GM12878 (cell line): ENCODE data around the gene CD244. TPM values are rescaled to one million over a fixed set of nuclear protein-coding genes. Genes with fewer than 3 reads are reported as not detected.

ENCODE experiments used
- ATAC-seq: fragments of 200-7000 bp; cut with Tn5 transposase; 3 replicates; pipeline ENCODE4 v1.9.1; 2020; ENCODE audit warnings: mild to moderate bottlenecking, moderate library complexity
- BruUV-seq: library from RNA; stranded (reverse); fragments of 400-500 nt; replicated peaks from 2 replicates; lab custom pipeline; 2021; lab: Mats Ljungman, UMichigan
- CTCF ChIA-PET: fragments of 300-600 bp; sonication (Branson Sonifier 250); formaldehyde crosslinking; extraction: SDS; loops from one replicate; lab custom pipeline; 2021; ENCODE audit warnings: inconsistent platforms; lab: Yijun Ruan, JAX
- POLR2A ChIA-PET: fragments of 350-600 bp; formaldehyde crosslinking; extraction: SDS; loops from one replicate; lab custom pipeline; 2021; ENCODE audit warnings: inconsistent platforms; lab: Charles Lee
- RAD21 ChIA-PET: fragments of 300-600 bp; sonication (Branson Sonifier 250); formaldehyde crosslinking; loops from one replicate; lab custom pipeline; 2023; ENCODE audit warnings: antibody characterized with exemption; ENCODE audit not compliant: unreplicated experiment; lab: Charles Lee
- SMC1A ChIA-PET: fragments of 300-600 bp; sonication (Branson Sonifier 250); formaldehyde crosslinking; loops from one replicate; lab custom pipeline; 2023; ENCODE audit not compliant: unreplicated experiment, uncharacterized antibody; lab: Charles Lee
- DNase-seq: peaks from one replicate; pipeline ENCODE4 v3.0.0-alpha.2; 2011; ENCODE audit warnings: low read depth, low spot score
- FAIRE-seq: peaks from 3 replicates; lab custom pipeline; 2011; peaks lifted over from hg19 to GRCh38; lab: Jason Lieb, UNC
- H2AFZ ChIP-seq: 2 replicates; pipeline ENCODE4 v1.6.0; 2011; ENCODE audit warnings: low read depth, low read length, control low read depth; ENCODE audit not compliant: control insufficient read depth
- H3K27ac ChIP-seq: 2 replicates; pipeline ENCODE4 v1.5.1; 2011; ENCODE audit warnings: control low read depth; ENCODE audit not compliant: control insufficient read depth, insufficient read depth
- H3K27me3 ChIP-seq, 2 experiments: replicated peaks in 1 of 2; 2 replicates each; pipeline versions ENCODE4 v1.6.0 to v1.6.1; 2011; ENCODE audit warnings: low read length in 1 of 2; ENCODE audit not compliant: control insufficient read depth in 2 of 2, insufficient read depth in 2 of 2
- H3K36me3 ChIP-seq, 2 experiments: 2 replicates each; pipeline ENCODE4 v1.5.1; 2011; ENCODE audit warnings: low read length in 1 of 2; ENCODE audit not compliant: control insufficient read depth in 2 of 2, insufficient read depth in 2 of 2
- H3K4me1 ChIP-seq: 2 replicates; pipeline ENCODE4 v1.6.1; 2011; ENCODE audit warnings: mild to moderate bottlenecking, low read length, moderate library complexity, mixed read lengths; ENCODE audit not compliant: control insufficient read depth, insufficient read depth
- H3K4me2 ChIP-seq: 2 replicates; pipeline ENCODE4 v1.6.0; 2011; ENCODE audit warnings: control low read depth; ENCODE audit not compliant: control insufficient read depth, insufficient read depth
- H3K4me3 ChIP-seq: fragments of 200-600 bp; sonication (generic); 2 replicates; pipeline ENCODE4 v1.5.1; 2016
- H3K79me2 ChIP-seq: 2 replicates; pipeline ENCODE4 v1.6.0; 2011; ENCODE audit warnings: low read length; ENCODE audit not compliant: control insufficient read depth, insufficient read depth
- H3K9ac ChIP-seq: 2 replicates; pipeline ENCODE4 v1.8.0; 2011; ENCODE audit warnings: low read length, control low read depth, mixed read lengths; ENCODE audit not compliant: control insufficient read depth, insufficient read depth
- H3K9me3 ChIP-seq: replicated peaks from 3 replicates; pipeline ENCODE4 v1.5.1; 2011; ENCODE audit warnings: mild to moderate bottlenecking, low read length; ENCODE audit not compliant: control insufficient read depth, insufficient read depth
- H4K20me1 ChIP-seq: 2 replicates; pipeline ENCODE4 v1.6.0; 2011; ENCODE audit not compliant: control insufficient read depth, insufficient read depth
- EGR1 ChIP-seq, 2 experiments: IDR thresholded peaks; 1 replicate in 1 of 2; 2 replicates in 1 of 2; pipeline ENCODE4 v1.6.1; 2011 to 2012; ENCODE audit warnings: low read depth in 2 of 2, low read length in 2 of 2, borderline replicate concordance in 1 of 2, mild to moderate bottlenecking in 1 of 2, moderate library complexity in 1 of 2
- GABPA ChIP-seq: IDR thresholded peaks from 2 replicates; pipeline ENCODE4 v1.6.1; 2014; ENCODE audit warnings: antibody characterized with exemption, low read depth, mild to moderate bottlenecking, inconsistent platforms
- GATAD2B ChIP-seq: fragments of 450-650 bp; conservative IDR thresholded peaks from 2 replicates; pipeline ENCODE4 v1.6.1; 2017; ENCODE audit warnings: low read depth, mild to moderate bottlenecking, moderate library complexity
- MTA2 ChIP-seq: fragments of 450-650 bp; IDR thresholded peaks from 2 replicates; pipeline ENCODE4 v1.6.1; 2016; ENCODE audit warnings: low read depth, mild to moderate bottlenecking, moderate library complexity
- MYB ChIP-seq: fragments of 150-350 bp; IDR thresholded peaks from 2 replicates; pipeline ENCODE4 v1.6.1; 2014; ENCODE audit warnings: mild to moderate bottlenecking, low read depth, low read length, borderline replicate concordance
- POLR2AphosphoS5 ChIP-seq: IDR thresholded peaks from 2 replicates; pipeline ENCODE4 v1.6.1; 2011; ENCODE audit warnings: mild to moderate bottlenecking, low read length, inconsistent platforms
- TBL1XR1 ChIP-seq: IDR thresholded peaks from 2 replicates; pipeline ENCODE4 v1.6.1; 2012; ENCODE audit warnings: low read depth, low read length, improper control_type of control experiment
- ZBED1 ChIP-seq: IDR thresholded peaks from 2 replicates; pipeline ENCODE4 v1.6.1; 2016; ENCODE audit warnings: borderline replicate concordance
- ZNF217 ChIP-seq: fragments of 450-650 bp; IDR thresholded peaks from 2 replicates; pipeline ENCODE4 v1.6.1; 2017; ENCODE audit warnings: antibody characterized with exemption, mild to moderate bottlenecking
- WGBS: methylation state at CpG from one replicate; pipeline ENCODE4 v1.1.6; 2016; ENCODE audit warnings: low lambda C conversion rate; ENCODE audit not compliant: insufficient replicate concordance, insufficient coverage; ENCODE audit errors: missing lambda C conversion rate; 5-methylcytosine and 5-hydroxymethylcytosine counted together
- in situ Hi-C: fragments of 300-500 bp; cut with MboI; formaldehyde crosslinking; loops from 9 replicates; pipeline ENCODE4 v1.14.3; 2018; ENCODE audit warnings: mixed read lengths
- intact Hi-C: fragments of 100-400 bp; cut with micrococcal nuclease; formaldehyde crosslinking; loops from one replicate; pipeline ENCODE4 v1.14.2; 2022; ENCODE audit not compliant: unreplicated experiment
- polyA plus RNA-seq, 11 experiments: library from polyadenylated mRNA; depleted of rRNA in 4 of 11; unstranded in 6 of 11; stranded (reverse) in 5 of 11; fragments of >200 nt; fragmentation: Nextera tagmentation in 4 of 11; fragmentation: Illumina TruSeq in 1 of 11; extraction: Ambion mirVana in 4 of 11; extraction: Trizol in 1 of 11; gene quantifications; 1 replicate in 1 of 11; 2 replicates in 10 of 11; pipeline versions ENCODE4 v1.2.1 to v1.2.3, GENCODE V29; 2011 to 2016; ENCODE audit warnings: inconsistent platforms in 2 of 11, missing spikeins in 2 of 11, low read depth in 1 of 11
- total RNA-seq, 4 experiments: library from RNA; depleted of rRNA in 3 of 4; stranded (reverse); fragments of >200 nt in 3 of 4; fragmentation: Illumina TruSeq in 1 of 4; extraction: Trizol in 1 of 4; gene quantifications; 2 replicates each; pipeline versions ENCODE4 v1.2.1 to v1.2.3, GENCODE V29; 2013 to 2021

Gene CD244
- total and polyA plus RNA-seq, 10 of the 15 experiments (the other 5 are each of a cell fraction or from before 2014, with no cell fraction given): 0.24 to 13.6 (median 0.73) TPM

DNA sequence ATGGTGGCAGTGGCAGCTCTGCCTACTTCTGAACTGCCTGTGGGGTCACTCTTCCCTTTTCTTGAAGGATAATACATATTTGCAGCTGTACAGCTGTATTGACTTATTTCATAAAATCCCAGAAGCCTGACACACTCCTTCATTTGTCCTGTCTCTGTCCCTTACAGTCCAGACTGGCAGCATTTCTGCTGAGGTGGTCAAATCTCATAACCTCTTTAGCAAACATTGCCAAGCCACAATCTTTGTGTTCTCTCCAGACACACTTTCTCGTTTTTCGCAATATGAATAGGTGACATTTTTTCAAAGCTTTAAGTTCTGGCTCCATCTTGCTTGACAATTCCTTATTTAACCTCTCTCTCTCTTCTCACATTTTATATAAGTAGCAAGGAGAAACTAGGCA, 51.5 kb downstream of the CD244 start:
- in situ Hi-C loops (no loop called here), intact Hi-C loops (no loop called here)
- Histone ChIP-seq H4K20me1 (no peaks in the 10 kb centered on the region), H3K9me3 (peaks cover 6% of the 10 kb centered on the region), H2AFZ (no peak overlapping the region), H3K9ac (no peak overlapping the region), H3K79me2 (no peaks in the 10 kb centered on the region), H3K4me1 (no peaks in the 10 kb centered on the region), H3K36me3 (no peaks in the 10 kb centered on the region; a peak in 1 of 4 replicates), H3K4me2 (no peak overlapping the region), H3K27me3 (no peaks in the 10 kb centered on the region), H3K27ac (no peak overlapping the region), H3K4me3 (no peak overlapping the region)
- ChIA-PET RAD21 (interaction anchor here (1.4 kb wide), 1 partner anchor 21 kb away, joined by 4 read pairs; no protein-coding TSS in a partner anchor), CTCF (interaction anchor here (1.1 to 1.9 kb wide), 8 partner anchors 9 to 143 kb away, joined by 3 to 8 read pairs (median 4); no protein-coding TSS in a partner anchor), POLR2A (interaction anchor here (0.6 to 1.1 kb wide), 2 partner anchors 12 to 219 kb away, joined by 3 to 8 read pairs; no protein-coding TSS in a partner anchor), SMC1A (interaction anchor here (1.0 to 2.1 kb wide), 8 partner anchors 9 to 141 kb away, joined by 3 to 8 read pairs (median 4); partner anchors contain the start of gene LY9)
- TF ChIP-seq MYB (no peak), EGR1 (IDR thresholded peaks at IDR 0.05; ENCODE audit: borderline replicate concordance in 1 of 2, low read depth in 2 of 2, low read length in 2 of 2) (no peak), POLR2AphosphoS5 (no peak), TBL1XR1 (no peak), ZBED1 (no peak), GATAD2B (no peak), GABPA (no peak), ZNF217 (no peak), MTA2 (no peak)
- WGBS: 100% methylated on average over 2 of the region's 2 CpGs
- ATAC-seq (no peak), FAIRE-seq (no peak), DNase-seq (no peak)
- BruUV-seq: no TSS peak
